ENCODE measurements around the gene ASGR1.

DNA sequence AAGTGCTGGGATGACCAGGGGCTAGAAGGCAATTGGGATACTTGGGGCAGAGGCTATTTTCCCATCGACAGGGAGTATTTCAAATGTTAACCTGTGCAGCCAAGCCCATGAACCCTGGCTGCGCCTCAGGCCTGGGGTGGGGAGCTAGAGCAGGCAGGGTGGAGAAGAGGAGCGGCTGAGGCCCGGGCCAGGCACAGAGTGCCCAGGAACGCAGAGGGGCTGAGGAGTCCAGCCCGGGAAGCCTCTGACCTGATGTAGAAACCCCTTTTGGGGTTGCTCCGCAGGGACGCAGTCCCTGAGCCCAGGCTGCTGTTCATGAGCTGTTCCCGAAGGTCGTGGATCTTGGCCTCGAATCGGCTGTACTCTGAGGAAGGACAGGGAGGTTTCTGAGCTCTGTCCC is 16.8 kb upstream of the ASGR1 start:
- no peak for TF ChIP-seq CTCF (IDR thresholded peaks at IDR 0.05; ENCODE audit: low read depth, low read length)
- TF ChIP-seq EZH2phosphoT487 (IDR thresholded peaks at IDR 0.05; ENCODE audit: low read depth), result no peak
